ENCODE measurements around the gene TMEM243. TPM values are rescaled to one million over a fixed set of nuclear protein-coding genes. Genes with fewer than 3 reads are reported as not detected.

Gene TMEM243
- total and polyA plus RNA-seq, 2 of the 13 experiments (the other 11 are each of a cell fraction or from before 2014, with no cell fraction given), result 25.1 to 31.2 TPM

GRCh38 chr7:87220026-87220733 is 648 bp upstream of the TMEM243 start (continued):
- TF ChIP-seq SKIL (CRISPR knock-in tag; IDR thresholded peaks at IDR 0.05; ENCODE audit: borderline replicate concordance) (peak; percentile 50; the same call in 1 of the 2 replicates), ZNF18 (CRISPR knock-in tag; IDR thresholded peaks at IDR 0.05; ENCODE audit: insufficient replicate concordance) (no peak), TSC22D2 (CRISPR knock-in tag; IDR thresholded peaks at IDR 0.05; ENCODE audit: borderline replicate concordance) (0 out of 2 replicates have a peak, but pooled peaks have one; percentile 4), ZNF564 (CRISPR knock-in tag; IDR thresholded peaks at IDR 0.05) (0 out of 2 replicates have a peak, but pooled peaks have one; percentile 54), RBM39 (IDR thresholded peaks at IDR 0.05; ENCODE audit: low read depth, low read length, poor library complexity, severe bottlenecking) (peak; percentile 80), ZNF574 (CRISPR knock-in tag; IDR thresholded peaks at IDR 0.05) (peak; percentile 25), FUBP1 (CRISPR knock-in tag; IDR thresholded peaks at IDR 0.05; ENCODE audit: borderline replicate concordance) (no peak), ZNF776 (CRISPR knock-in tag; IDR thresholded peaks at IDR 0.05) (peak; percentile 89), GLI4 (CRISPR knock-in tag; IDR thresholded peaks at IDR 0.05; ENCODE audit: borderline replicate concordance) (0 out of 2 replicates have a peak, but pooled peaks have one; percentile 34), IRF2 (CRISPR knock-in tag; IDR thresholded peaks at IDR 0.05) (peak; percentile 11; the same call in 1 of the 2 replicates), ZFP91 (CRISPR knock-in tag; IDR thresholded peaks at IDR 0.05; ENCODE audit: borderline replicate concordance) (peak; percentile 74; the same call in 1 of the 2 replicates)
- TF ChIP-seq, protein P1, sequence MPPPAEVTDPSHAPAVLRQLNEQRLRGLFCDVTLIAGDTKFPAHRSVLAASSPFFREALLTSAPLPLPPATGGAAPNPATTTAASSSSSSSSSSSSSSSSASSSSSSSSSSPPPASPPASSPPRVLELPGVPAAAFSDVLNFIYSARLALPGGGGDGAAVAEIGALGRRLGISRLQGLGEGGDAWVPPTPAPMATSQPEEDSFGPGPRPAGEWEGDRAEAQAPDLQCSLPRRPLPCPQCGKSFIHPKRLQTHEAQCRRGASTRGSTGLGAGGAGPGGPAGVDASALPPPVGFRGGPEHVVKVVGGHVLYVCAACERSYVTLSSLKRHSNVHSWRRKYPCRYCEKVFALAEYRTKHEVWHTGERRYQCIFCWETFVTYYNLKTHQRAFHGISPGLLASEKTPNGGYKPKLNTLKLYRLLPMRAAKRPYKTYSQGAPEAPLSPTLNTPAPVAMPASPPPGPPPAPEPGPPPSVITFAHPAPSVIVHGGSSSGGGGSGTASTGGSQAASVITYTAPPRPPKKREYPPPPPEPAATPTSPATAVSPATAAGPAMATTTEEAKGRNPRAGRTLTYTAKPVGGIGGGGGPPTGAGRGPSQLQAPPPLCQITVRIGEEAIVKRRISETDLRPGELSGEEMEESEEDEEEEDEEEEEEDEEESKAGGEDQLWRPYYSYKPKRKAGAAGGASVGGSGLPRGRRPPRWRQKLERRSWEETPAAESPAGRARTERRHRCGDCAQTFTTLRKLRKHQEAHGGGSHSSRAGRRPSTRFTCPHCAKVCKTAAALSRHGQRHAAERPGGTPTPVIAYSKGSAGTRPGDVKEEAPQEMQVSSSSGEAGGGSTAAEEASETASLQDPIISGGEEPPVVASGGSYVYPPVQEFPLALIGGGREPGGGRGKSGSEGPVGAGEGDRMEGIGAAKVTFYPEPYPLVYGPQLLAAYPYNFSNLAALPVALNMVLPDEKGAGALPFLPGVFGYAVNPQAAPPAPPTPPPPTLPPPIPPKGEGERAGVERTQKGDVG (CRISPR knock-in tag; IDR thresholded peaks at IDR 0.05; ENCODE audit: borderline replicate concordance), result no peak
